AG09319 (cell line): ENCODE measurements around the gene FFAR2.

Experiments
- DNase-seq: peaks from one replicate; pipeline ENCODE4 v3.0.0-alpha.2; 2010; ENCODE audit warnings: low read depth; ENCODE audit errors: extremely low read depth
- TF ChIP-seq, protein P1 (sequence below): IDR thresholded peaks from 2 replicates; pipeline ENCODE4 v1.5.1; 2011; ENCODE audit warnings: low read depth, mild to moderate bottlenecking, inconsistent platforms, low read length, moderate library complexity

Gene FFAR2

GRCh38 chr19:35493971-35494370 is 45.9 kb downstream of the FFAR2 start:
- TF ChIP-seq, protein P1, sequence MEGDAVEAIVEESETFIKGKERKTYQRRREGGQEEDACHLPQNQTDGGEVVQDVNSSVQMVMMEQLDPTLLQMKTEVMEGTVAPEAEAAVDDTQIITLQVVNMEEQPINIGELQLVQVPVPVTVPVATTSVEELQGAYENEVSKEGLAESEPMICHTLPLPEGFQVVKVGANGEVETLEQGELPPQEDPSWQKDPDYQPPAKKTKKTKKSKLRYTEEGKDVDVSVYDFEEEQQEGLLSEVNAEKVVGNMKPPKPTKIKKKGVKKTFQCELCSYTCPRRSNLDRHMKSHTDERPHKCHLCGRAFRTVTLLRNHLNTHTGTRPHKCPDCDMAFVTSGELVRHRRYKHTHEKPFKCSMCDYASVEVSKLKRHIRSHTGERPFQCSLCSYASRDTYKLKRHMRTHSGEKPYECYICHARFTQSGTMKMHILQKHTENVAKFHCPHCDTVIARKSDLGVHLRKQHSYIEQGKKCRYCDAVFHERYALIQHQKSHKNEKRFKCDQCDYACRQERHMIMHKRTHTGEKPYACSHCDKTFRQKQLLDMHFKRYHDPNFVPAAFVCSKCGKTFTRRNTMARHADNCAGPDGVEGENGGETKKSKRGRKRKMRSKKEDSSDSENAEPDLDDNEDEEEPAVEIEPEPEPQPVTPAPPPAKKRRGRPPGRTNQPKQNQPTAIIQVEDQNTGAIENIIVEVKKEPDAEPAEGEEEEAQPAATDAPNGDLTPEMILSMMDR = no peak
- DNase-seq = no peak

DNA sequence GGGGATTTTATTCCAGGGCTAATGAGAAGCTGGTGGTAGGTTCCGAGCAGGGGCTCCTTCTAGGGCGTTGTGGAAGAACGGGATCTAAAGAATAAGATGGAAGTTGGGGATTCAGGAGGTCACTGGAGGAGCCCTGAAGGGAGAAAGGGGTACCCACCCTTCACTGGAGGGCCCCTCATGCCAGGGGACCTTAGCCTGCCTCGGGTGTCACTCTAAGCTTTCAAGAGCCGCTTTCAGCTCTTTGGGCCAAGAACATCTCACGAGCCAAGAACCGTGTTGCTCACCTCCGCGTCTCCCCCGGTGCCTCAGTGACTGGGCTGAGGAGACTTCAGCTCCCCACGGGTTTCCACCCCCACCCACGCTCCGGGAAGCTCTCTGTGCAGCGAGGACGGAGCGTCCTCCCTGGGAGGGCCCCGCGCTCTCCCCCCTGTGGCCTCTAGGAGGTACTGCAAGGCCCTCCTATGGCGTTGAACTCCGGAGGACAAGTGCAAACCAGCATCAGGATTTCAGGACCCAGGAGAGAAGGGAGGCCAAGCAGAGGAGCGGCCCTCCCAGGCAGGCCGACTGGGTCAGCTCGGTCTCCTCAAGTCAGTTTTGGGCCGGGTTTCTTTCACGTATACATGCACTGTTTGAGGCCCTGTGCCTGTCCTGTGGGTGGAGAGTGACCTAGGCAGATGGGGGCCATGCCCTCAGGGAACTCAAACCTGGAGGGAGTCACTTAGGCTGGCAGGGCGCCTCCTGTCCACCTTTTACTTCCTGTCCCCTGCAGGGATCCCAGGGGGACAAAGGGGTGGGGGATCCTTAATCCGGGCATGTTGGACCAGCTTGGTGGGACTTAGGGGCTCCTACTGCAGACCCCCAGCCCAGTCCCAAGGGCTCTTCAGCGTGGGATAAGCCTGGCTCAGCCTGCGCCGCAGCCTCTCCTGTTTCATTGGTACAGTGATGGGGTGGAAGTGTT is 47.3 kb downstream of the FFAR2 start:
- peak; percentile 7 for DNase-seq
- TF ChIP-seq, protein P1 = peak; percentile 99

- TF ChIP-seq, protein P1 = no peak
- no peak for DNase-seq
Measured at GRCh38 chr19:35497406-35497805, 49.3 kb downstream of the FFAR2 start.

DNA sequence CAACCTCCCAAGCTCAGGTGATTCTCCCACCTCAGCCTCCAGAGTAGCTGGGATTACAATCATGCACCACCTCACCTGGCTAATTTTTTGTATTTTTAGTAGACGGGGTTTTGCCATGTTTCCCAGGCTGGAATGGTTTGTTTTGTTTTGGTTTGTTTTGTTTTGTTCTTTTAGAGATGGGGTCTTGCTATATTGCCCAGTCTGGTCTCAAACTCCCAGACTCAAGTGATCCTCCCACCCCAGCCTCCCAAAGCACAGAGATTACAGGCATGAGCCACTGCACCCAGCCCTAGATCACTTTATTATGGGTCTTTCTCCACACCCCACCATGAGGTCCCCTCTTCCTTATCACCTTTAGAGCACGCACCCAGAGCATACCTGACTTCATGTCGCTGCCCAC is 50.2 kb downstream of the FFAR2 start:
- DNase-seq = no peak

GRCh38 chr19:35498984-35499527 is 51.0 kb downstream of the FFAR2 start:
- TF ChIP-seq, protein P1 = no peak
- no peak for DNase-seq

More for the DNA sequence above, 50.2 kb downstream of the FFAR2 start:
- TF ChIP-seq, protein P1 = no peak

DNA sequence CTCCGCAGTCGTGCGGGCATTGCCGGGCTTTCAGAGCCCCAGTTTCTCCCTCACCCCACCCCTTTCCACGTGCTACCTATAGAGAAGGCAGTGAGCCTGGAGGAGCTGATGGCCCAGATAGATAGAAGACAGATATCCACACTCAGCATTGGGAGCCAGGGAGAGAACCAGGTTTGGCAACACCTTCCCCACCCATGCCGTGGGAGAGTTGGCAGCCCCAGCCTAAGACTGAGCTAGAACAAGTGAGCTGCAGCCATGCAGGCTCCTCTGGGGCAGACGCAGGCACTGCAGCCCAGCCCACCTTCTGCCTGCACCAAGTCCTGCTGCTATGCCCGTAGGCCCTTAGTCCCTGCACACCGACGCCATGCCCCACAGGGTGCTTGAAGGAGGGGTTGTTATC is 52.6 kb downstream of the FFAR2 start:
- no peak for DNase-seq

More for the DNA sequence above, 52.6 kb downstream of the FFAR2 start:
- TF ChIP-seq, protein P1 = no peak
